Tibial nerve (tissue), 3 donors: ENCODE results near the gene MAP3K21.

Experiments used
- CTCF ChIP-seq, 5 experiments: fragments of 200-600 bp in 3 of 5; fragments of 450-650 bp in 2 of 5; sonication (generic) in 3 of 5; IDR thresholded peaks; one replicate each; pipeline ENCODE4 v1.5.1; 2016 to 2019; ENCODE audit warnings: antibody characterized with exemption in 5 of 5, mild to moderate bottlenecking in 3 of 5, moderate library complexity in 2 of 5
- POLR2A ChIP-seq, 2 donors: fragments of 450-650 bp; IDR thresholded peaks; one replicate each; pipeline ENCODE4 v1.6.1; 2017; ENCODE audit warnings: antibody characterized with exemption in 2 of 2, mild to moderate bottlenecking in 2 of 2, moderate library complexity in 2 of 2

GRCh38 chr1:233294913-233295236, 32.6 kb upstream of the MAP3K21 start:
- TF ChIP-seq CTCF (IDR thresholded peaks at IDR 0.05): no peak
- TF ChIP-seq POLR2A (IDR thresholded peaks at IDR 0.05): no peak
